Fibroblast of mammary gland (primary cell): Measurements from ENCODE around the gene BTBD1.
A peak's percentile ranks its signal among the peaks of the same experiment; 100 is the strongest.

ENCODE experiments used
- DNase-seq: peaks from one replicate; pipeline ENCODE4 v3.0.0-alpha.2; 2010; ENCODE audit warnings: low read depth
- H3K4me3 ChIP-seq: 2 replicates; pipeline ENCODE4 v1.5.1; 2011; ENCODE audit warnings: low read depth, mild to moderate bottlenecking, low read length, moderate library complexity; ENCODE audit not compliant: control insufficient read depth
- TF ChIP-seq, protein P1 (sequence below): conservative IDR thresholded peaks from 2 replicates; pipeline ENCODE4 v1.5.1; 2011; ENCODE audit warnings: low read depth, low read length, inconsistent platforms; ENCODE audit not compliant: control insufficient read depth, insufficient read depth

Gene BTBD1

DNA sequence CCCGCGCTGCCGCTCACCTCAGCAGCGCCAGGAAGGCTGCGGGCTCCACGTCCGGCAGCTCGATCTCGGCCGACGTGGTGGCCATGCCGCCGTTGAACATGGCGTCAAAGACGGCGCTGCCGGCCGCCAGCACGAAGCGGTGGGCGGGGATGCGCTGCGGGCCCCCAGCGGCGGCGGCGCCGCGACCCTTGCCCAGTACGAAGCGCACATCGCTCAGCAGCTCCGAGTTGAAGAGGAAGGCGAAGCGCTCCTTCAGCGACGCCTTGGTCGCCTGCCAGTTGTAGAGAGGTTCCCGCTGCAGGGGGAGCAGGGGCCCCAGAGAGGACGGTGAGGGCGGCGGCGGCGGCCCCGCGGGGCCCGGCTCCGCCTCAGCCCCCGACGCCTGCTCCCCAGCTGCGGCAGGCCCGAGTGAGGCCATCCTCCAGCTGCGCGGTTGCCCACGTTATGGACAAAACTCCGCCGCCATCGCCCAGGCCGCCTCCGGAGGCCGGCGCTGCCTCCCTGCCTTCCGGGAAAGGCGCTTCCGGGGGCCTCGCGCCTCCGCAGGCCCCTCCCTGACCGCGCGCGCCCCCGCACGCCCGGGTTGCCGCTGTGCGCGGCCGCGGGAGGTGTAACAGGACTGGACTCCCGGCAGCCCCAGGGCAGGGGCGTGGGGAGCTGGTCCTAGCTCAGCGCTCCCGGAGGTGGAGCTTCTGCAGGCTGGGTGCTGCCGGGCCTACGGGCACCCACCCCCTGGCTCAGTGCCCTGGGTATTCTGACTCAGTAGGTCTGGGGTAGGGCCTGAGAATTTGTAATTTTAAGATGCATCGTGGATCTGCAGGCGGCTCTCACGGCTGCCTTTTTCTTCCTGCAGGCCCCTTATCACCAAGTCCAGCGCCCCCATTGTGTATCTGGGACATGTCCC lies at the start of gene BTBD1:
BTBD1 (minus strand) TSS at position 519 of the 904 bp plus-strand sequence; CDS start at position 418, 101 bp downstream.
- H3K4me3 ChIP-seq, result peak within 1 kb of the TSS; percentile 78
- TF ChIP-seq, protein P1, sequence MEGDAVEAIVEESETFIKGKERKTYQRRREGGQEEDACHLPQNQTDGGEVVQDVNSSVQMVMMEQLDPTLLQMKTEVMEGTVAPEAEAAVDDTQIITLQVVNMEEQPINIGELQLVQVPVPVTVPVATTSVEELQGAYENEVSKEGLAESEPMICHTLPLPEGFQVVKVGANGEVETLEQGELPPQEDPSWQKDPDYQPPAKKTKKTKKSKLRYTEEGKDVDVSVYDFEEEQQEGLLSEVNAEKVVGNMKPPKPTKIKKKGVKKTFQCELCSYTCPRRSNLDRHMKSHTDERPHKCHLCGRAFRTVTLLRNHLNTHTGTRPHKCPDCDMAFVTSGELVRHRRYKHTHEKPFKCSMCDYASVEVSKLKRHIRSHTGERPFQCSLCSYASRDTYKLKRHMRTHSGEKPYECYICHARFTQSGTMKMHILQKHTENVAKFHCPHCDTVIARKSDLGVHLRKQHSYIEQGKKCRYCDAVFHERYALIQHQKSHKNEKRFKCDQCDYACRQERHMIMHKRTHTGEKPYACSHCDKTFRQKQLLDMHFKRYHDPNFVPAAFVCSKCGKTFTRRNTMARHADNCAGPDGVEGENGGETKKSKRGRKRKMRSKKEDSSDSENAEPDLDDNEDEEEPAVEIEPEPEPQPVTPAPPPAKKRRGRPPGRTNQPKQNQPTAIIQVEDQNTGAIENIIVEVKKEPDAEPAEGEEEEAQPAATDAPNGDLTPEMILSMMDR, result no peak

DNA sequence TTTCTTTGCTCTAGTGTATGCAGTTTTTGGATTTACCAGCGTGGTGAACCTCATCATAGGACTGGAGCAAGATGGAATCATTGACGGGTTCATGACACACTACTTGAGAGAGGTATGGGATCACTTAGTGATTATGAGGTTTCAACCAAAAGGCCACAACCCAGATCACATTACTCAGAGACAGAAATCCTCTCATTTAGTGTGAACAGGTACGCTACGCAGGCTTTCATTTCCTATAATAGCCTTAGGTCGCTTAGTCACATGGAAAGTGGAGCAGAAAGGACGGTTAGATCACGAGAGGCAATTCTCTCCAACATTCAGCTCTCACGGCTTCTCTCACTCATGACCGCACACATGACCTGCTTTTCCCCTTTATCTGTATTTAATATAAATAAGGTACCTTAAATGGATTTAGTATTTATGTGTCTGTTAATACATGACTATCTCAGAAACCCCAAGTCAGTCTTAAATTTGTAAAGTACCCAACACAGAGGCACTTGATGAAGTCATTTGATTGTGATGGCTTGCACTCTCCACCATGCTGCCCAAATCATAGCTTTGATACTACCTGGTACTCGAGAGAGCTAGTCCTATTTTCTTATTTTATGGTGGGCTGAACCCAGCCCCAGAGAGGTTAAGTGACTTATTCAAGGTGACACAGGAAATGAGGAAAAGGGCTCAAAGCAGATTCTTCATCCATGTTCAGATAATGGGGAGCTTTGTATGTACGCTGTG lies 48.9 kb upstream of the BTBD1 start:
- TF ChIP-seq, protein P1, result no peak
- DNase-seq, result no peak
- no peak overlapping the region for H3K4me3 ChIP-seq

More for the DNA sequence above, at the start of gene BTBD1:
- peak; percentile 97 for DNase-seq

GRCh38 chr15:83115410-83115809 lies 48.4 kb upstream of the BTBD1 start:
- TF ChIP-seq, protein P1, result no peak
- no peak for DNase-seq
- H3K4me3 ChIP-seq, result no peak overlapping the region

GRCh38 chr15:83114856-83115255 lies 47.8 kb upstream of the BTBD1 start:
- H3K4me3 ChIP-seq, result no peak overlapping the region
- TF ChIP-seq, protein P1, result no peak
- DNase-seq, result no peak

DNA sequence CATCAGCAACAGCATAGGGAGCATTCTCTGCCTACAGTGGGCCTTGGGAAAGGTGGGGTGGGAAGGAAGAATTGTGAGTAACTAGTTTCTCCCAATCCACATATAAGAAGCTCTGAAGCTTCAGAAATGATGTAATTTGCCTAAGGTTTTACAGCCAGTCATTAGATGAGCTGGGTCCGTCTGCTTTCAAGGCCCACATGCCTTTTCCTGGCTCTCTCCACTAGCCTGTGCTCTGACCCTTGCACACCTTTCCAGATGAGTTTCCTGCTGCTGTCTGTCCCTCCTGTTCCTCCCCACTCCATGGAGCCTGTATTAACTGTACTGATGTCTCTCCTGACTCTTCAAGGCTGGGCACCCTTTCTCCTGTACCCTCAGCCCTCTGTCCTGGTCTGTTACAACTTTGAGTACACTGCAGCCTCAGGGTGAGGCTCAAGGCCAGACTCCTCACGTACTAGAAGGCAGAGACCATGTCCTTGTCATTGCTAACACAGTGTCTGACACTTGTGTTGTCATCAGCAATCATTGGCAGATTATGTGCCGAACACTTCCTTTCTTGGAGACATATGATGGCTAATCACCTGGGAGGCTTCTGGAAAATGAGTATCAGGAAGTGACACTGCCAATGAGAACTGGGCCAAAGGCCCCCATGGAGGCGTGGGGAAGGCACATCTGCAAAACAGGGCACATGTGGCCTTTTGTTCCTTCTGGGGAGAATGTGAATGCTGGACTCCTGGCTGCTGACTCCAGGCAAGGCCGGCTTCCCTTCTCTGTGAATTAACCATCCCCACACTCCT lies 47.0 kb upstream of the BTBD1 start:
- H3K4me3 ChIP-seq, result no peak overlapping the region
- no peak for DNase-seq
- TF ChIP-seq, protein P1, result no peak

DNA sequence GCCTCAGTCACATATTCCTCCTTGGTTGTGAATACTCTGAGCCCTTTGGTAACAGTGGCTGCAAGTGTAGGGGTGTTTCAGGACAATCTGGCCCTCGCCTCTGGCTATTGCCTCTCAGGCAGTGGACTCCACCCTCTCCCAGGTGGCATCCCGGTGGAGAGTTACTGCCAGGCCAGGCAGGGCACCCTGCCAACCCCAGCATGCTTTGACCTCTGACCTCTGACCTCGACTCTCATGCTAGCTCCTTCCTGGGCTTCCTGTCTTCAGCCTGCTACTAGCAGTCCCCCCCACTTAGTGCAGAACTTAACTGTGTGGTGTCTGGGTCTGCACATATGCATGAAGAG lies 45.9 kb upstream of the BTBD1 start:
- no peak overlapping the region for H3K4me3 ChIP-seq
- TF ChIP-seq, protein P1, result no peak
- no peak for DNase-seq
